ENCODE results near the gene SMAP2.
"Not testable (repeated sequence)": the region's sequence is repeated elsewhere in the genome, so short reads cannot be mapped to it uniquely, and the experiment has no call there.

SMAP2 gene

GRCh38 chr1:40372658-40373322 lies 737 bp upstream of the SMAP2 start:
- no peak for DNase-seq (ENCODE audit: low spot score)

- DNase-seq (ENCODE audit: low spot score) = no peak
These were observed 4.0 kb downstream of the SMAP2 start for GRCh38 chr1:40377512-40377911.

DNA sequence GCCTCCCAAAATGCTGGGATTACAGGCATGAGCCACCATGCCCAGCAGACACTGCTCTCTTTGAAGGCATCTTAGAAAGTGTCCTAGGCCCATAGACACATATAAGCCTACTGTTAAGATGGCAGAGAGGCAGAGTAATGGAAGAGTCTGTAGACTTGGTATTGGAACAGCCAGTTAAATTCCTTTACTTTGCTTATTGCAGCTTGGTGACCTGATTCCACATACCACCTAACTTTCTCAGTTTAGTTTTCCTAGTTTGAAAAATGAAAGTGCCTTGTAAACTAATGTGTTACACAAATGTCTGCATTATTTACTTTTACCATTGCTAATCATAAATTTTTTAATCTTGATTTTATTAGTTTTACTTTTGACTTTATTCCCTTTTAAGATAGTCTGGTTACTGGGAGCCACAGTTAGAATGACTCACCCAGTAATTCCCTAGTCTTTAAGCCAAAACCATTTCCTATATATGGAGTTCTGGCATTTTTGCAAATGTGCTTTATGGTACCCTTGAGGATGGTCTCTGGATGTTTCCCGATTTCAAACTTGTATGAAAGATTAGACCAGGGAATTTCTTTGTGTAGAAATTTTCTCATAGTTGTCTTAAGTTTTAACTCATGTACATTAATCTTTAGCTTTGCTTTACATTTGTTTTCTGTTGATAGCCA lies 6.4 kb downstream of the SMAP2 start:
- DNase-seq (ENCODE audit: low spot score) = peak; percentile 41

DNA sequence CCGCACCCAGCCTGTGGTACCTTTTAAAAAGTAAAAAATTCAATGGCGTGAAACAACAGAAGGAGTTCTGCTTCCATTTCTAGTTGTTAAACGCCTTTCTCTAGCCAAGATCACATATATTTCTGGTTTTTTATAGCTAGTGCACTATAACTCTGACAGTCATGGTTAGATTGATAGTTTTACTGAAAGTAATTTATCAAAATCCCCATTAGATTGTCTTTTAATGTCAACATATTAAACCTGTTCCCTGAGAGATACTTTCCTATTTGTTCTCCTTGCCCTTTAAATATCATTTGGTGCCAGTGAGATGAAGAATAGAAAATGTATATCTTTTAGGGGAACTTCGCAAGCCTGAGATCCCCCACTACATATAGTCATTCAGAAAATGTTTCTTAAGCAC lies 7.3 kb downstream of the SMAP2 start:
- no peak for DNase-seq (ENCODE audit: low spot score)

GRCh38 chr1:40381268-40382107 lies 8.0 kb downstream of the SMAP2 start:
- DNase-seq (ENCODE audit: low spot score) = no peak

DNA sequence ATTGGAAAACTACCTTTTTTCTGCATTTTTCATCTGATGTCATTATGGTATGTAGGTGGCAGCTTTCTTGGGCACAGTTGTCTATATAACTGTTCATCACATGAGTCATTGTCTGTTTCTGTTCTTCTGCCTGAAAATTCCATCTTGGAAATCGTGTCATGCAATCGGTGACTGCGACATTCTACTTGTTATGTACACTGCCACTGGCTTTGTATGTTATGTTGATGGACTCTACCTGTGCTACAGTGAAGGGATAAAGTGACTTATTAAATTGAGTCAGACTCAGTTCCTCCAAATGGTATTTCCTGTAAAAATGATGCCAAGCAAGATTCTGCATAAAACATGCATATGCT lies 8.6 kb downstream of the SMAP2 start:
- no peak for DNase-seq (ENCODE audit: low spot score)

- no peak for DNase-seq (ENCODE audit: low spot score)
These were observed 9.1 kb downstream of the SMAP2 start for GRCh38 chr1:40382601-40383000.

DNA sequence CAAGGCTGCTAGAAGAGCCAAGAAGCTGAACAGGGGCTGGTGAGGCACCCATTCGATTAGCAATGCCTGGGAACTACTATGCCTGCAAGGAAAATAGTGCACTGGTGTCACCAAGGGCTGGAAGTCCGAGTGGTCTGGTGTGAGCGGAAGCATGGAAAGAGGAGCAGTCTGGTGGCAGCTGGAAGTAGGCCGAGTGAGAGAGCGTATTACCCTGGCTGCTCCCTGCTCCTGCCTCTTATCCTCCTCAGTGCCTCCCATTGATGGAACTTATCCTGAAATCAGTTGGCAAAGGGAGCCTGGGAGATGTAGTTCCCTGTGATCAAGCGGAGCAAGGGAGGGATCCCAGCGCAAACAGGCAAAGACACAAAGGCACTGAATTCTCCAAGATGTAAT lies 9.6 kb downstream of the SMAP2 start:
- DNase-seq (ENCODE audit: low spot score) = no peak

DNA sequence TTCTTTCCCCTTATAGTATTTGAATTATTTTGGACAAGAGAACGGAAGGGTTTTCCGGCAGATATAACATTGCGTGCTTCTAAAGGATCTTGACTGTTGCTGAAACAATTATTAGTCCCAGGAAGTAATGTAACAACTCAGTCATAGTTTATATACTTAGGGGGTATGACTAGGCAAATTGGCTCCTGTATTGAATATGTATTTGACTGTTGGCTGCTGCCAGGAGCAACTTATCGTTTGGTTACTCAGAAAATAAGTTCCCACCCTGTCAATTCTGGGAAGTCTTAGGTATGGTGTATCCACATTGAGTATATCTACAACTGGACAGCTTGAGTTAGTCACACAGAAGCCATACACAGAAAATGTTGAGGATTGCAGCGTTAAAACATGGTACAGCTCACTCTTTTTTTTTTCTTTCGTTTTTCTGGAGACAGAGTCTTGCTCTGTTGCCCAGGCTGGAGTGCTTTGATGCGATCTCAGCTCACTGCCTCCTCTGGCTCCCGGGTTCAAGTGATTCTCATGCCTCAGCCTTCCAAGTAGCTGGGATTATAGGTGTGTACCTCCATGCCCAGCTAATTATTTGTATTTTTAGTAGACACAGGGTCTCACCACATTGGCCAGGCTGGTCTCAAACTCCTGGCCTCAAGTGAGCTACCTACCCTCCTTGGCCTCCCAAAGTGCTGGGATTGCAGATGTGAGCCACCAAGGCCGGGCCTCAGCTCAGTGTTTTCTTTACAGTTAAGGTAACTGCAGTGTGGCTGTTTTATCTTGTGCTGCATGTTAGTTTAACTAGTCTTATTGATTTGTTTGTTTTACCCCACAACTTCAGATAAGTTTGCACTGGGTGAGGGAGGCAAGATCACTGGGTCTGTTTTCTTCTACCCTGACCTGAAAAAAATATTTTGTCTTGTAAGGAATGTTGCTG lies 10.2 kb downstream of the SMAP2 start:
- no peak for DNase-seq (ENCODE audit: low spot score)

- DNase-seq (ENCODE audit: low spot score) = no peak
These were observed 10.9 kb downstream of the SMAP2 start for GRCh38 chr1:40384413-40384762.

GRCh38 chr1:40384887-40385286 lies 11.4 kb downstream of the SMAP2 start:
- no peak for DNase-seq (ENCODE audit: low spot score)

DNA sequence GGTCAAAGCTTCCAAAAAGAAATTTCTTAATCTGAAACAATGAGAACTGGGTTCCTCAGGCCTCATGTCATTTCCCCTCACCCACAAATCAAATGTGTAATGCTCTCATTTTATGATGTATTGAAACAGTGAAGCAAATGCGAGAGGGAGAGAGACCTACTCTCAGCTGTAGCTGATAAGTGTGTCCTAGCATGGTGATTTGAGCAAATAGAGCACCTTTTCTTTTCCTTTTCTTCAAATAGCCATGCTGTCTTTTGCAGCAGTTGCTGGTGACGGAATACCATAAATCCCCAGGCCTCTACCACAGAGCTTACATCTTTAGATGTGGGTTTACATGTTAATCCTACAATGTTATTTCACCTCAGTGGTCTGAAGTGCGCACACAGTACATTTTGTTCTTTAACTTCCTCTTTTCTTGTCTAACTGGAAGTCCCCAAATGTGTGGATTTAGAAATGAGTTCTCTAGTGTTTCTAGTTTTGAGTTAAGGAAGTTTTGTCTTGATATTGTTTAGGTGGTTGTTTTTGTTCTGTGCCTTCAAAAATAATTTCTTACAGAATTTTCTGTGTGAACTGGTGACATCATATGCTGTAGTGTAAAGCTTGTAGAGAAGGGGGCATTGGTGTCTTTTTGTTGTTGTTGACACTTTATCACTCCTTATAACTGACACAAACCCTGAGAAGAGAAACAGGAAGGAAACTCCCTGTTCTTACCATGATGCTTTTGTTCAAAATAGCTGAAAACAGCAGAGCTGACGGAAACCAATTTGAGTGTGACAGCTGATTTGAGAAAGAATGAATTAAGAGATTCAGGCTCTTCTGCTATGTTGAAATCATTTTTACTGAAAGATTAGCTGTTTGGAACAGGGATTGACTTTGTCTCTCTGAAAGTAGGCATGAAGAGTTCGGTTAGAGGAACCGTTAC lies 12.2 kb downstream of the SMAP2 start:
- DNase-seq (ENCODE audit: low spot score) = no peak

DNA sequence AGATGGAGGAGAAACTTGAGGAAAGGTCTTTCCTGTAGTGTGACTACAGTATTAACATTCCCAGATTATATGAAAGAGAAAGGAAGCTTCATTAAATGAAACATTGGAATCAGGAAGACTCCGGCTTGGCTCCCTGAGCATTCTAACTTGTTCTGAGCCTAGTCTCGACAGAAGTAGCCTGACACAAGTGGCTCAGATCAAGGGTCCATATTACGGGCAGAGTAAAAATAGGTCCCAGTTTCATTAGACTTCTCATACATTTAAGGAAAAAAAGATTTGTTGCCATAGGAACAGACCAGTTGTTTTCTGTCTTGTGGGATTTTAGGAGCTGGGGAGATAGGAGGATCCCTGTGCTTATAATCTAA lies 12.8 kb downstream of the SMAP2 start:
- no peak for DNase-seq (ENCODE audit: low spot score)

DNA sequence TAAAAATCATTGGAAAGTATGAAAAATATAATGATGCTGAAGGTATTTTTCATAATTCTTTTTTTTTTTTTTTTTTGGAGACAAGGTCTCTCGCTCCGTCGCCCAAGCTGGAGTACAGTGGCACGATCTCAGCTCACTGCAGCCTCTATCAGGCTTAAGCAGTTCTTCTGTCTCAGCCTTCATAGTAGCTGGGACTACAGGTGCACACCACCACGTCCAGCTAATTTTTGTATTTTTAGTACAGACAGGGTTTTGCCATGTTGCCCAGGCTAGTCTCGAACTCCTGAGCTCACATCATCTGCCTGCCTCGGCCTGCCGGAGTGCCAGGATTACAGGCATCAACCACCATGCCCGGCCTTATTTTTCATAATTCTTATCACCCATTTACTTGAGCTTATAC lies 13.3 kb downstream of the SMAP2 start:
- DNase-seq (ENCODE audit: low spot score) = no peak

DNA sequence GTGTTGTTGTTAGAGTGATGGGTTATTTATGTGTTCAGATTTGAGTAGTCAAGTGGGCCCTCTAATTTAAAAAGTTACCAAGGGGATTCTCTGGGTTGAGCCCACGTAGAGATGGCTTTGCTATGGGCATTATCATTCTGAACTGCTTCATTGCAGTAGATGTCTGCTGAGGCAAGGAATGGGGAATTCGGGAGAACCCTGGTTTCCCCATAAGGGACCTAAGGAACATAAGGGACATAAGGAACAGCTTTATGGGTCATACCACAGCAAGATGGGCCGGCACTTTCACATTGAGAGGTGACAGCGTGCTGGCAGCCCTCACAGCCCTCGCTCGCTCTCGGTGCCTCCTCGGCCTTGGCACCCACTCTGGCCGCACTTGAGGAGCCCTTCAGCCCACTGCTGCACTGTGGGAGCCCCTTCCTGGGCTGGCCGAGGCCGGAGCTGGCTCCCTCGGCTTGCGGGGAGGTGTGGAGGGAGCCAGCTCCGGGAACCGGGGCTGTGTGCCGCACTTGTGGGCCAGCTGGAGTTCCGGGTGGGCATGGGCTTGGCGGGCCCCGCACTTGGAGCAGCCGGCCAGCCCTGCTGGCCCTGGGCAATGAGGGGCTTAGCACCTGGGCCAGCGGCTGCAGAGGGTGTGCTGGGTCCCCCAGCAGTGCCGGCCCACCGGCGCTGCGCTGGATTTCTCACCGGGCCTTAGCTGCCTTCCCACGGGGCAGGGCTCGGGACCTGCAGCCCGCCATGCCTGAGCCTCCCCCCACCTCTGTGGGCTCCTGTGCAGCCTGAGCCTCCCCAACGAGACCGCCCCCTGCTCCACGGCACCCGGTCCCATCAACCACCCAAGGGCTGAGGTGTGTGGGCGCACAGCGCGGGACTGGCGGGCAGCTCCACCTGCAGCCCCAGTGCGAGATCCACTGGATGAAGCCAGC lies 14.1 kb downstream of the SMAP2 start:
- DNase-seq (ENCODE audit: low spot score) = not testable (repeated sequence)

DNA sequence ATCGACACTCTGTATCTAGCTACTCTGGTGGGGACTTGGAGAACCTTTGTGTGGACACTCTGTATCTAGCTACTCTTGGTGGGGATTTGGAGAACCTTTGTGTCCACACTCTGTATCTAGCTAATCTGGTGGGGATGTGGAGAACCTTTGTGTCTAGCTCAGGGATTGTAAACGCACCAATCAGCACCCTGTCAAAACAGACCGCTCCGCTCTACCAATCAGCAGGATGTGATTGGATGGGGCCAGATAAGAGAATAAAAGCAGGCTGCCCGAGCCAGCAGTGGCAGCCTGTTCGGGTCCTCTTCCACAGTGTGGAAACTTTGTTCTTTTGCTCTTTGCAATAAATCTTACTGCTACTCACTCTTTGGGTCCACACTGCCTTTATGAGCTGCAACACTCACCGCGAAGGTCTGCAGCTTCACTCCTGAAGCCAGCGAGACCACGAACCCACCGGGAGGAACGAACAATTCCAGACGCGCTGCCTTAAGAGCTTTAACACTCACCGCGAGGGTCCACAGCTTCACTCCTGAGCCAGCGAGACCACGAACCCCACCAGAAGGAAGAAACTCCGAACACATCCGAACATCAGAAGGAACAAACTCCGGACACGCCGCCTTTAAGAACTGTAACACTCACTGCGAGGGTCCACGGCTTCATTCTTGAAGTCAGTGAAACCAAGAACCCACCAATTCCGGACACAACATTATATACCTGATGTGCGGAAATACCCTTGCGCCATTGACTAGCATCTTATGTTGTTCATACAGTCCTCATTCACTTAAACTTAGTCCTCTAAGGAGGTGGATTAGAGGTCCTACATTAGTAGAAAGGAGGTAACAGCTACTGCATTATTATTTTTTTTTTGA lies 15.2 kb downstream of the SMAP2 start:
- not testable (repeated sequence) for DNase-seq (ENCODE audit: low spot score)

- DNase-seq (ENCODE audit: low spot score) = no peak
These were observed 15.8 kb downstream of the SMAP2 start for GRCh38 chr1:40389322-40389803.

- DNase-seq (ENCODE audit: low spot score) = no peak
These were observed 16.5 kb downstream of the SMAP2 start for GRCh38 chr1:40389871-40390560.

Data from COLO829 (cell line).